ENCODE data around the gene PBX1.
"Not testable (repeated sequence)": the region's sequence is repeated elsewhere in the genome, so short reads cannot be mapped to it uniquely, and the experiment has no call there.

Gene PBX1

DNA sequence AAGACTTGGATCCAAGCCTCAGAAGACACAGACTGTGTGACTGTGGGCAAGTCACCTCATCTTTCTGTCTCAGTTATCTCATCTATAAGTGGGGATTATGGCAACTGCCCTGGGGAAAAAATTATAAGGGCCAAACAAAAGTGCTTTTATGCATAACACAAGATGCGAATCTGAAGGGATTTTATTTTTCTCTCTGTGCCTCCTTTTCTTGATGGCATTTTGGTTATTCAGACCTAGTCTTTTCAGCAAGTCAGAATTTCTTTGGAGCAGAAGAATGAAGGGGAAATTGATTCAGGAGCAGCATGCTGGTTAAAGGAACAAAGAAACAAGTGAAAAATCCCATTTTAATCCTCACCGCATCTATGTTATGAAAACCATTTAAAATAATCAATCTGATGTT, 86.9 kb downstream of the PBX1 start:
- no peak for DNase-seq

DNA sequence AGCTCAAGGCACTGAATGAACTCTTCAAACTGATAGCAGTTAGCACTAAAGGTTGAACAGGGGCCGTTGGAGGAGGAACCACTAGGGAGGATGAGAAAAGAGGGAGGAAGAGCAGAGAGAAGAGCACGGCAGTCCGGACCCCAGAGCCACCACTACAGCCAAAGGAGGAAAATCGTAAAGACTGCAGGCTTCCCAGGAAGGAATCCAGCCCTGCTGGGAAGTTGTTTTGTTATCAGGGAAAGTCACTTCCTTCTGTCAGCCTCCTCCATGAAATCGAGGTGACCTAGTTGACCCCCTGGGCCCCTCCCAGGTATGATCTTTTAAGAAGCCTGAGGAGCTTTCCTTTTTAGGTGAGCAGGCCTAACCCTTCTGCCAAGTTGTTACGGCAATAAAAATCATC, 88.2 kb downstream of the PBX1 start:
- DNase-seq, result no peak

DNA sequence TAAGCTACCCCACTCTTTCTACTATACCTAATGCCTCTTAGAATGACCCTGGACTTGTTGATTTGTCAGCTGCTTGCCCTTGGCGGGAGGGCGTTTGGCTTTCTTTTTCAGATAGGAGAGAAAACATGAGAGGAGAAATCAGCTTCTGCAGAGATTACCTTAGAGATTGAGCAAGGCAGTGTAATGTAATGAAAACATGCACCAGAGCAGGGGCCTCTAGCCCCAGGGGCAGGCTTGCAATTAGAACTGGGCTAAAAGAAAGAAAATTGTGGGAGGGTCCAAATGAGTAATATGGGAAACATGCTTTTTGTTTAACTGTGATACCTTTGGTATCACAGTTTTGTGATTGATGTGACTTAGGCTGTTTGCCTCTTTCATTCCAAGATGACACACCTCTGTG, 89.7 kb downstream of the PBX1 start:
- no peak for DNase-seq

DNA sequence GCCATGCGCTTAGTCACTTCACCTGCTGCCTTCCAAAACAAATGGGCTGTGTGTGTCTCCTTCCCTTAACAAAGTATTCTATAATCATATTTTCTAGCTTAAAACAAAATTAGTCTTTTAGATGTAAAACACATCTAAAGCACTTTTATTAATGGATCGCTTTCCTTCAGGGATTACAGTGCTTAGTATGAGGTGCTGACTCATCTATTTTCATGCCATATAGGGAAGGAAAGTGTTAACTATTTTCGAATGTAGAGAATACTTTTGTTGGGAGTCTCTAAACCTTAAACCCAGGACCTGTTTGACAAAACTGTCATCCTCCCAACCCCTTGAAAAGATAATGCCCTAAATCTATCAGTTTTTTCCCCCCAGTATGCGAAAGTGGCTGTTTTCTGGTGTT, 90.2 kb downstream of the PBX1 start:
- no peak for DNase-seq

DNA sequence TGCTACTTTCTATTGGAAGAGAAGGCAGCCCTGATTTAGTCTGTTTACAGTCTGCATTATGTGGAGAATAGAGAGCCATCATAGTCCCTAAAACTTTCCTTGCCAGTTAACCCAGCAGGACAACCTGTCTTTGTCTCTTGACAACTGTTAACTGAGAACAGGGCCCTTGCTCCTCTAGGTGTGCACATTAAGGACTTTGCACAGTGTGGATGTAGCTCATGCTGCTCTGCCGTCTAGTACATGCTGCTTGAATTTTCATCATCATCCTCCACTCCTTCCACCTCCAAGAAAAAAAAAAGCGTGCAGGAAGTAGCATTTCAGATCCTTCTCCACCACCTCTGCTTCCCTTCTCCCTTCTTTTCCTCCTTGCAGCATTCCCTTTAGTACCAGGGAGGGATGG, 91.5 kb downstream of the PBX1 start:
- DNase-seq, result no peak

DNA sequence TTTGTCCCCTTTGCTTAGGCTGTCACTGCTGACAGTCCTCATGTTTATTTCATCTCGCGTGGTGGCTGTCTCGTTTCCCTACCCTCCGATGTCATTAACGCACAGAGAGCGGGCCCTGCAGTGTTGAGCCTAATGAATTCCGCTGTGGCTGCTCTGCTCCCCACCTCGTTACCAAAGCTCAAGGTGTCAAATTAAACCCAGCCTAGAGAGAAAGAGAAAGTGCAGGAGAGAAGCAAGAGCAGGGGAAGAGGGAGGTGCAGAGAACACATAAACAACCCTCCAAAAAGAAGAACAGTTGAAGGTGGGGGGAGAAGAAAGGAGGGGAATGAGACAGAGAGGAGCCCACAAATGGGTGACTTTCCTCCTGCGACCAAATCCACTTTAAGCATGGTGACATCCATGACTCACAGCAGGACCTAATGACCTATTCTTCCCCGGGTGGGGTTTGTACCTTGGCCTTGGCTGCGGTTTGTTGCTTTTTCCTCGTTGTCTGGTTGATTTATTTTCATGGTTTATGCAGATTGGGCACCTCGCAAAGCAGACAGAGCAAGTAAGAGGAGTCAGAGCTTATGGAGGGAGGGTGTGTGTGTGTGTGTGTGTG, 92.5 kb downstream of the PBX1 start:
- no peak for DNase-seq

DNA sequence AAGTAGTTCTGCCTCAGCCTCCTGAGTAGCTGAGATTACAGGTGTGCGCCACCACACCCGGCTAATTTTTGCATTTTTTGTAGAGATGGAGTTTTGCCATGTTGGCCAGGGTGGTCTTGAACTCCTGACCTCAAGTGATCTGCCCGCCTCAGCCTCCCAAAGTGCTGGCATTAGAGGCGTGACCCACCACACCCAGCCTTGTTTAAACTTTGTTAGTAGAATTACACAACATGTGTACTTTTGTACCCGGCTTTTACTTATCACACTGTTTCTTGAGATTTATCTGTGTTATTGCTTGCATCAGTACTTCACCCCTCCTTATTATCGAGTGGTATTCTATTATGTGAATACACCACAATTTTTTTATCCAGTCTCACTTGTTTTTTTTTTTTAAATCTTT, 94.0 kb downstream of the PBX1 start:
- DNase-seq, result not testable (repeated sequence)

DNA sequence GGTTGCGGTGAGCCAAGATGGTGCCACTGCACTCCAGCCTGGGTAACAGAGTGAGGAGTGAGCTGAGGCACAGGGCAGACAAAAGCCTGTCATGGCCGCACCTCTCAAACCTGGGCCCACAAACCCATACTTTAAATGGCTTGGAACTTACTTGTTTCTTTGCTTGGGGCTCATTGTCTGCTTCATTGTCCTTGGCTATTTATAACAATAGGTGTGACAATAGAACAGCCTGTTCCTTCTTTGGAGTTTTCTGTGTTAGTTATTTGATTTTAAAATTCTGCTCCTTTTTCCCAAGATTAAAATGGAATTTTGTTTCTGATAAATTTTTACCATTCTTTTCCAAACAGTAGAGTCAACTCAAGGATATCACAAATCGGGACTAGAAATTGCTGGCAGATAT, 94.7 kb downstream of the PBX1 start:
- no peak for DNase-seq

DNA sequence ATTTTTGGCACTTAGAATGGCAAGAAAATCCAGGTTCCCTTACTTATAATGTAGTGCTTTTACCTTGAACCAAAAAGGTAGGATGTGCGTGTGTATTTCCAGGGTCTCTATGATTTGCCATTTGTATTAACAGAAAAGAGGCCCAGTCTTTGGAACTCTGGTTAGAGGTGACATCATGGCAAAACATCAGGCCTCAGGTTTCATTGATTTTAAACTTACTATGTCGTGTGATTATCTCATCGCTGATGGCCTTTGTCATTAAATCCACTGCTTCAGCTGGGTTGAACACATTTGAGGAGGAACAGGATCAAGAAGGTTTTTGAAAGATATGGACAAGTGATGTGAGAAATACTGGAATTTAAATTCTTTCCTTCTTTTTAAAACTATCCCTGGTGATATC, 95.2 kb downstream of the PBX1 start:
- DNase-seq, result no peak

DNA sequence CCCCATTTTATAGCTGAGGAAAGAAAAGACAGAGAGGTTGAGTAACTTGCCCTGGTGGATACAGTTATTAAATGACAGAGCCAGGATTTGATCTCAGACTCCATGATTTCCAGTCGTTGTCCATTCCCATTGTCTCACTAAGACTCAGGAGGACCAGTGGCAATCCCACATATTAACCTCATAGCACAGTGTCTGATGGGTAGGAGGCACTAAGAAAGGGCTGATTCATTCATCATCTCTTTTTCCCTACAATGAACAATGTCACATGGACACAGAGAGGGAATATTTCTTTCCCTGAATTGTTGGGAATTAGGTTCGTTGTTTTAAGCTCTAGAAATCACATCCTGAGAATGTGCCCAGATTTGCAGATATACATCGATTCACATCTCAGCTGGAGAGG, 99.9 kb downstream of the PBX1 start:
- DNase-seq, result no peak

DNA sequence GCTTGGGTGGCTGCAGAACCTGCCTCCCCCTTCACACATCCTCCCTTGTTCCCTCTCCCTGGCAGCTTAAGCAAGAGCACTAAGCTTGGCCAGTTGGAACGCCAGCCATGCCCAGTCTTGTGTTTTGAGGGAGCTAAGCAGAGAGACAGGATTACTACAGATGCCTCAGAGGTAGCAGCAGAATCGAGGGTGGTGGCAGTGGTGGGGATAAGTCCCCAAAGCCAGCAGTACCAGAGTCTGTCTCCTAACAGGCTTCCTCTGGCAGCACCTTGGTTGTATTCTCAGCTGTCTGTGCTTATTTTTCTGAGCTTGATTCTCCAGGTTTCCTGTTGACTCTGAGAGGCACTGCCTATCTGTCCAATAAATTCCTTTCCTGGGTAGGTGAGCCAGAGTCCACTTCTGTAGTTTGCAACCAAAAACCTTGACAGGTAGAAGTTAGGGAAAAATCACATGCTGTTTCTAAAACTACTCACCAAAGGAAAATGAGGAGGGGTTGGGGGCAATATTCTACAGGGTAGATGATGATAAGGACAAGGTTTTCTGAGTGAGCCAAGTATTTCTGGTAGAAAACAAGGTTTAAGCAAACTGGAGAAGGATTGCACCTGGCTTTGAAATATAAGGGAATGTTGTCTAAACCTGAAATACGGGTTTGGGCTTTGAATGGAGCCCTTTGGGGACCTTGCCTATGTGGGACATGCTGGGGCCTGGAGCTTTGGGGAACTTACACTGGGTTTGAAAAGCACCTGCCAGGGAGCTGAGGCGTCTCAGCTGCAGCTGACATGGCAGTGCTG, 100.8 kb downstream of the PBX1 start:
- DNase-seq, result no peak

DNA sequence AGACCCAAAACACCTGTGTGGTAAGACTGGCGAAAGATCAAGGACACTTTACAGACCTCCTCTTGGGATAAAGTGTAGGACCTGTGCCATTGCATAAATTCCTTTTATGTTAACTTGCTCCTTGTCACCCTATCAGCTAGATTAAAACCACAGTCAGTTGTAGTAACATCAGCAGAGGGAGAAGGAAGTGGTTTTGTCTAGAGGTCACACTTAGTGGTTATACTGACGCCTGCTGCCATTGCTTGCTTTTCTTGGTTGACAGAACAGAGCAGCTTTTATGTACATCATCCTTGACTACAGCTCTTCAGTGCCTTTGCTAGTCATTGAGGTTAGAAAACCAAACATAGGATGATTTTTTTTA, 101.4 kb downstream of the PBX1 start:
- no peak for DNase-seq

DNA sequence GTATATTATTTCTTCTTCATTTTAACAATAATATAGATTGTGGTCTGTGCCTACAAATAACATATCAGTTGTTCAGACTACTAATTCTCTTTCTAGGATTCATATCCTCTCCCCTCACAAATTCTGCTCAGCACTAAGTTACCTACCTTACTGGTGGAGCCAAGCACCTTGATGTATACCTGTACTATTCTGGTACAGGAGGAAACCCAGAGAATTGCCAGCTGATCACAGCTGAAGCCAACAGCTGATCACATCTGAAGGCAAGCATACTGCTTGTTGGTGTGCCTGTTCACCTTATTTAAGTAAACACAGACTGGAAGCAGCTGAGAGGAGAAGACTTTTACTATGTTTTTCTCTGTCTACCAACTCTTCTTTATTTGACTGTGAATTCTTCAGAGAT, 101.8 kb downstream of the PBX1 start:
- DNase-seq, result no peak

DNA sequence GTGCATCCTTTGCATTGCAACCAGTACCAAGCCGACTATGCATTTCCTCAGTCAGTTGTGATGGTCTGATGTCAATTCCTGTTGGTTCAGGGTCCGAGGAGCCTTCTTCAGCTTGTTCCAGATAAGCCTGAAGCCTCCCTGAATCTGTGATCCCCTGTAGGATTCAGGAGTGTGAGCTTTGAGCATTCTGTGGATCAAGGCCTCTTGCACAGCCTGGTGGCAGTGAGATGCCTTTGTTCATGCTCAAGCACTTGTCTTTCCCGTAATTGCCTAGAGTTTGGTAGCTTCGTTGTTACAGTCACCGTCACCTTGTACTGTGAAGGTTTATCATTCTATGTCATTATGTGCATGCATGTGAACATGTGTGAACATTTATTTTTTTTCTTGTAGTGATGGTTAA, 103.5 kb downstream of the PBX1 start:
- no peak for DNase-seq

DNA sequence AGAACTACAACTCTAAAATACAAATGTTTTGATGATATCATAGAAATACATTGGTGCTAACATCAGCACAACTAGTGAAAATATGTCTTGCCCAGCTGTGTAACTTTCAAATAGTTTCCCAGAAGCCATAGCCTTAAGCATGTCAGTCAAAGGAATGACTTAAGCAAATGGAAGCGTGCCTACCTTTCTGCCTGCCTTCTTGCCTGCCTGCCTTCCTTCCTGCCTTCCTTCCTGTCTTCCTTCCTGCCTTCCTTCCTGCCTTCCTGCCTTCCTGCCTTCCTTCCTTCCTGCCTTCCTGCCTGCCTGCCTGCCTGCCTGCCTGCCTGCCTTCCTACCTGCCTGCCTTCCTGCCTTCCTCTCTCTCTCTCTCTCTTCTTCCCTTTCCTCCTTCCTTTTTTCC, 104.0 kb downstream of the PBX1 start:
- no peak for DNase-seq

DNA sequence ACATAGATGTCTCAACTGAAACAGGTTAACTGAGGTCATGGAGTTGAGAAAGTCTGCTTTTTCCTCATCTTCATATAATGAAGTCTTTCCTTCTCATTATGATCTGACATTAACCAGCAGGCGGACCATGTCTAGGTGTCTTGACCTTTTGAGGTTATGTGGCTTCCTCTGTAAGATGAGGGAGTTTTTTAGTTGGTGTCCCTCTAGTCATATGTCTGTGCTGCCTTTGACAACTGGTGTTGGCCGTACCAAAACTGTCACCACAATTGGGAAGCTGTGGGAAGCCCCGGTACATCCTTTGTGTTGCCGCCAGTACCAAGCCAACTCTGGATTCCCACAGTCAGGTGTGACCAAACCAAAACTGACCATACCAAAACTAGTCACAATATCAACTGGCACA, 105.1 kb downstream of the PBX1 start:
- DNase-seq, result no peak

DNA sequence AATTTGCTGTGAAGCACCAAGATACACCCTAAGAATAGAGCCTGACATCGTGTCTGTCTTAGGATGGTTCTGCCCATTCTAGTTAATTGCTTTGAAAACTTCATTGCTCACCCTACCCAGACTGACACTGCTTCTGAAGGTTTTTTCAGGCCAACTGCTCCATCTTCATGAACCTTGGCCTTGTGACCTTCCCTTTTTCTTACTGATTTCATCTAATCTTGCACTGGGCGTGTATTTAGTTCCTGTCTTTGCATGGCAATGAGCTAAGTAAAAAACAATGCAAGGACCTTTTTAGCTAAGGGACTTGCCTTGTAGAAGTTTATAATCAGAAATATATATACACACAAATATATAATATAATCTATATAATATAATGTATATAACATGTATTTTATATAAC, 108.0 kb downstream of the PBX1 start:
- no peak for DNase-seq

DNA sequence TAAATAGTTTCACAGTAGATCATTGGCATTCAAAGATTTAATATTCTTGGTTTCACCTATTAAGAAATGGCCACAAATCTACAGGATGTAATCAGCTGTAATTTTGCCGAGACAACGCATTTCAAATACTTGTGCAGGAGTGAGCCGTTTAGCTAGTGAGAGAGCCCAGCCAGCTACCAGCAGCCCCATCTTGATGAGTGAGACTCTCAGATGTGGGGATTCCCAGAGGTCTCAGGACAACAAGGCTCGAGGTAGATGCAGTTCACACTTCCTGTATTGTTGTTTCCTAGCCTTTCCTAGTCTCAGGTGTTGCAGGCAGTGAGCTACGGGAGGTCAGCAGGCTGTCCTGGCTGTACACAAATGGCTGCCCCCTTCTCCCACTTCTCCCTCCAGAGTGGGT, 108.6 kb downstream of the PBX1 start:
- DNase-seq, result no peak

DNA sequence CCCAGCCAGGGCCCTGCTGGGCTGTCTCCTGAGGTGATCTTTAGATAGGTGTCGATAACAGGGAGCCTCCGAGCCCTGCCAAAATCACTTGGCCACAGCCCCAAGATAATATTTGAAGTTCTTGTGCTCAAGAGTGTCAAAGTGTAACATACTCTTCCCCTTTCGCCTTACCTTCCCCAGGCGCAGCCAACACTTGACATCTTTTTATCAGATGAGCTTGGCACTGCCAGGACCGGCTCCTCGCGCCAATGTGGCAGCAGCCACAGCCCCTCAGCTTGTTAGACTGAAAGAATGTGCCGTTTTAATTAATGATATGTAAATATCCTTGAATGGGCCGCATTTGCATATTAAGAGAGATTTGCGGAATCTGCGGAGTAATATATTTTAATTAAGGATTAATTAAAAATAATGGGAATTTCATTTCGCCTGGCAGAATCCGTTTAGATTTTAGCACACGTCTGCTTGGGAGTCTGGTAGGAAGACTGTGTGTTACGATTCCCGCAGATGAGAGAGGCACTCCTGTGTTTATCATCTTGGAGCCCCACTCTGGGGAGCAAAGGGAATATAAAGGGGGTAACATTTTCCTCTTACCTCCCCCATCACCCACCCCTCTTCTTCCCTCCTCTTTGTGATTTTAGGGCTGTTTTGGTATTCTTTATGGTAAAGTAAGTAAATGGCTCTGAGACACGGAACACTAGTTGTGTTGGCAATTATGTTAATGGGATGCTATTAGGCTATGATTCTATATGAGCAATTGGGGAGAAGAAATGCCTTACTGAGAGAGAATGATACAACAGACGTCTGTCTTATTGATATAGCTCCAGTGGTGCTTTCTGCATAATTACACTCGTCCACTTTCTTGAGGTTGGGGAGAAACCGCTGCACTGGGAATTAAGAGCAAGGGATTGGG, 109.8 kb downstream of the PBX1 start:
- no peak for DNase-seq

DNA sequence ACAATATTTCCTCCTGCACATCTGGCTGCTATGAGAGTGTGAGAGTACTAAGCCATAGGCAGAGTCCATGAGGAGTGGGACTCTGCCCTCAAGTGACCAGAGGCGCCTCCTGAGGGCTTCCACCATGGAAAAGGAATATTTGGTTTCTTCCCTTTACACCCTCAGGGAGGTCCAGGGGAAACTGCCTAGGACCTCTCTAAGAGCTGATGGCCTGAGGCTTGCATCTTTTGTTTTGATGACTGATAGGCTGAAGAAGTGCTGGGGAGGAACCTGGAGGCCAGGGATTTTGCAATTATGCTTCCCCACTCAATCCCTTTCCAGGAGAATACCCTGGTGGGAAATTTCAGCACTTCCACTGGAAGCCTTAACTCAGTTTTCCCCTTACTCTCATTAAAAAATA, 111.0 kb downstream of the PBX1 start:
- DNase-seq, result no peak

DNA sequence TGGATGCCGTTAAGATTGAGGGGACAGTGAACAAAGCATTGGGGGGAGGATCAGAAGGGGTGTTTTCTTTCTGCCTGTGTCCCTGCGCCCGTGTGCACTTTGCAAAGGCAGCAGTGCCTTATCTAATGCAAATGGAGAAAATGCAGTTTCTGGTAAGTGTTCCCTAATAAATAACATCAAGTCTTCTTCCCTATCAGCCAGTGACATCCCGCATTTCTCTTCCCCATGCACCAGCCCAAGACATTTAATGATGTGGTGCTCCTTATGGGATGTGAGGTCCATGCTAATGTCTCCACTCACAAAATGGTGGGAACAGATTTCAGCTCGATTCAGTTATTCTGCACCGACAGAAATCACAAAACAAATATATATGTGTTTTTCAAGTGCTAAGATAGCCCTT, 111.8 kb downstream of the PBX1 start:
- DNase-seq, result no peak

DNA sequence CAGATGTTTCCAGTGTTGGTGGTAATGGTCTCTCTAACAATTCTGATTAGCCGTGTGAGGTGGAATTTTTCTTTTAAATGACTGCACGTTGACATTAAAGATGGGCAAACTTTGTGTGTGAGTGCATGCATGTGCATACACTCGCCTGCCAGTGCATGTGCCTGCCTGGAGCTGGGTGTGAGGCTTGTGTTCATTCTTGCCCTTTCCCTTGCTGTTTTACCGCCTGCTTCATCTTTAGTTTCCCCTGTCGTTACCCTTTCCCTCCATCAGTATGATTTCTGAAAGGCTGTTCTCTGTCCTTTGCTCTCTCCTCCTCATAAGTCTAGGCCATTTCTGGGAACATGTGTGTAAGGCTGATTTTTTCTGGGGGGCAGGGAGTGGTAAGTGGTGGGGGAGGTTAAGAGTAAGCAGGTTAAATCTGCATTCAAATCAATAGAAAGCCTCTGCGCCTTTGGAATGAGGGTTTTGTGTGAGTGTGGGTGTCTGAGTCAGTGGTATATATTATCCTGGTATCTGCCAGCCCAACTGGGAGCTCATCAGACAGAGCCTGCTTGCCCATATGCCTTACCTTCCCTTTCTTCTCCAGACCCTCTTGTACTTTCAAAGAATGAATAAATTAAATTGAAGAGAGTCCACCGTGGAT, 112.5 kb downstream of the PBX1 start:
- no peak for DNase-seq

DNA sequence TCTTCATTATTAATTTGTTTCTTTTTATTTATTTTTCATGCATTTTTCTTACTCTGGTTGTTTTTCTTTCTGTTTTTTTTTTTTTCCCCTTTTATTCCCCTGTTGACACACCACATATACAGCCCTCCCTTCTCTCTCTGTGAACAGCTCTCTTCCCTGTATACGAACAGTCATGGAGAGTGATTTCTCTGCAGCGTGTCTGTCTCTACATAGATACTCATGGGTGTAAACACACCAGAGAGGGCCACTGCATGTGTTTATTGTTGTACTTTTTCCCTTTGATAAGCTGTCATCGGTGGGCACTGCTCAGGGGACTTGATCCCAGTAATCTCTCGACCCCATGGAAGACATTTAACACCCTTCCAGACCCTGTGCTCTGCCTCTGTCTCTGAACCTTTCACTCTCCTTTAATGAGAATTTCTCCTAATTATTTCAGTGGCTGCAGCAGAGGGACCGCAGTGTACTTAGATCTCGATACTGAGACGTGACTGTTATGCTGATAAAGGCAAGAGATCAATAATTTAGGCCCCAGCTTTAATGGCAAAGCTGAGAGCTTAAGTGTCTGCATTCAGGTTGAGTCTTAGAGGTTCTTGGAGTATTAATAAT, 113.1 kb downstream of the PBX1 start:
- no peak for DNase-seq

Measured in activated CD4-positive, alpha-beta T cell treated with anti-CD3 and anti-CD28 coated beads for 1 hour (primary cell).